Measurements from ENCODE around the gene ALK. TPM values are rescaled to one million over a fixed set of nuclear protein-coding genes. Genes with fewer than 3 reads are reported as not detected.
"Not testable (repeated sequence)": the region's sequence is repeated elsewhere in the genome, so short reads cannot be mapped to it uniquely, and the experiment has no call there.

ALK gene
- total RNA-seq, 2 experiments from 2014 or later: not detected

DNA sequence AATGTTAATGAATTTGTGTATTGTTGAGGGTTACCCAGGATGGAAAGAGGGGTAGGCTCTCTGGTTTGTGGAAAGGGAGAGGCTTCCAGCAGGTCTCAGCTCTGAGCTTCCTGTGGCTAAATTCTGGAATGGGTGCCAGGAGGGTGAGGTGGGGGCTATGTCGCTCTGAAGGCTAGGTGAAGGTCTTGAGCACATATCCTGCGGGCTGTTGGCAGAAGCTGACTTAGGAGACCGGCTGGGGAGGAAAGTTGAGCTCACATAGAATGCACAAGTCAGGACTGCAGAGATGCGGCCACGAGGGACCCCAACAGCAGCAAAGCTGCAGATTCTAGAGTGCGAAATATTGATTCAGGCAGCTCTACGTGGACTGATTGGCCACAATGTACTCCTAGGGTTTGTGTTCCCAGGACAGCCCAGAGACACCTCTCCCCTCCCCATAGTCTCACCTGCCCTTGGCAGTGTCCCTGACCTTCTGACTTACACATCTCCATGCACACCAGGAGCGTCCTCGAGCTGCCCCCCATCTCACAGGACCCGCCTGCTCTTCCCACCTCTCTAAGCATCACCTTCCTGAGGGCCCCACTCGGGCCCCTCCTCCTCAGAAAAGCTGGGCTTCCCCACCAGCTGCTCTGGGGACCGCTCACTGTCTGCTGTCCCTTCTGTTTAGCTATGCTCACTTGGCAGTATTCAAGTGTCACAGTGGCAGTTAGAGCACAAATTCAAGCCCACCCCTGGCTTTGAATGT lies 72.6 kb downstream of the ALK start:
- POLR2A ChIA-PET: no interaction called here
- H3K4me1 Mint-ChIP-seq: no peaks in the 10 kb centered on the region
- ATAC-seq (ENCODE audit: low read depth): no peak
- no peak overlapping the region for H3K27ac Mint-ChIP-seq
- H3K27me3 Mint-ChIP-seq: peaks cover under 1% of the 10 kb centered on the region
- DNase-seq: no peak
- no peak overlapping the region for H3K4me3 Mint-ChIP-seq
- no peaks in the 10 kb centered on the region for H3K9me3 Mint-ChIP-seq
- H3K36me3 Mint-ChIP-seq: no peaks in the 10 kb centered on the region

DNA sequence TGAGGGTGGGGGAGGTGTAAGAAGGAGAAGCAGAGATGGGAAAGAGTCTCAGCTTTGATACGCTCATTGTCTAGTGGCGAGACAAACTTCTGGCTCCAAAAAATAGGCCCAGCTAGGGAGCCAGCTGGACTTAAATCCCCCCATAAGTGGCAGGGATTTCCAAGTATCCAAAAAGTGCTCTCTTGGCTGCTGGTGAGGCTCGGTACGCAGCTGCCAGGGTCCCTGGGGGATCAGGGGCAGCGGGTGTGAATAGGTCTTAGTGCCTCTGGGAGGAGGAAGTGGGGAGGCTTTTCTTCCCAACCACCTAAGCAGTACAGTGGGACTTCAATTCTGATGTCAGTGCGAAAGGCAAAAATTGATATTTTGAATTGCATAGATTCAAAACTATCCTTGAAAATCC lies 73.5 kb downstream of the ALK start:
- Mint-ChIP-seq H3K4me3 (no peak overlapping the region), H3K36me3 (no peaks in the 10 kb centered on the region), H3K9me3 (no peaks in the 10 kb centered on the region), H3K27me3 (no peaks in the 10 kb centered on the region), H3K27ac (no peak overlapping the region), H3K4me1 (no peaks in the 10 kb centered on the region)
- POLR2A ChIA-PET: no interaction called here
- no peak for ATAC-seq (ENCODE audit: low read depth)
- no peak for DNase-seq

DNA sequence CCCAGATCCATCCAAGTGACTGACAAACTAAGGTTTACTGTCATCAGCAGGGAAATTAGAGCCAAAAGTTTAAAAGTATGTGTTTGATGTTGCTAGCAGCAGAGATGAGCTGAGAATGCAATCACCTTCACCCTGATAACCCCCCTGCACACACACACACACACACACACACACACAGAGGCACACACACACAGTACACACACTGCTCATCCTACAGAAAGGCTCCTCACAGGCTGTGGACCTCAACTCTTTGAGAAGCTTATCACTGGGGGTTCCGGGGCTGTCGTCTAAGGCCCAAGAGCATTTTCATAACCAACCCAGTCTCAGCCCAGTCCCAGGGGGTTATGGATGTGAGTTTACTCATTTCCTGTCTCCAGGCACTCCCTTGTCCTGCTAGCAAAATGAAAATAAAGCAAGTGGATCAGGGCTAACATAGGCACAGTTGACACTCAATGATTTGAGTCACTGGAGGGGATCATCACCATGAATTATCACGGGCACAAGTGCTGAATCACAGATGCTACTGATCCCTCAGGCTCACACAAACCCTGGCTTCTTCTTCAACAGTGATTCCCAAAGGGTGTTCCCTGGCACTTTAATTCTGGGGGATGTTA lies 76.6 kb downstream of the ALK start:
- POLR2A ChIA-PET: no interaction called here
- Mint-ChIP-seq H3K36me3 (no peaks in the 10 kb centered on the region), H3K9me3 (no peaks in the 10 kb centered on the region), H3K4me3 (no peak overlapping the region), H3K27ac (no peak overlapping the region), H3K27me3 (peaks cover 3% of the 10 kb centered on the region), H3K4me1 (no peaks in the 10 kb centered on the region)
- no peak for ATAC-seq (ENCODE audit: low read depth)
- no peak for DNase-seq

DNA sequence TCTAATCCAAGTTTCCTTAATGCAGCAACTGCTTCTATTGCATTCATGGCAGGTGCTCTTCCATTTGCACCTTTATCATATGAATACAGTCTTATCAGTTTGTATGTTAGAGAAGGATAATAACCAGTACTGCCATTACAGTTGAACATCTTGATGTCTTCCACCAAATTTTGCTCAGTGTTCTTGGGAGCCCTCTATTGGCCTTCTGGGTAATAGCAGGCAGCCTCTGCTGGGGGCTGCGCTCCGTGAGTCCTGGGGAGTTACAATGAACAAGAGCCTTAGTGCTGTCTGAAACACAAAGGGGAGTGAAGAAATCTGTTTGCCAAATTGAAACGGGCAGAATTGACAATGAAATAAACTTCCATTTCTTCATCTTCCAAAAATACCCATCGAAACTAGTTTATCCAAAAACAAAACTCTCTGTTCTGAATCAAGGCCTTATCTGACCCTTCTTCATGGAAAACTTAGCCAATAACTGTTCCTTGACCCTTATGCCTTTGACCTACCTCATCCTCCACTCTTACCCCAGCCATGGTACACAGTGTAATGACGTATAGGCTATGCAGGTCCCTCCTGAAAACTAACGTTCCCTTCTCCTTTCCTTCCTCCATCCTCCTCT lies 79.9 kb downstream of the ALK start:
- Mint-ChIP-seq H3K27ac (no peak overlapping the region), H3K36me3 (no peaks in the 10 kb centered on the region), H3K4me1 (no peaks in the 10 kb centered on the region), H3K27me3 (peaks cover 3% of the 10 kb centered on the region), H3K4me3 (no peak overlapping the region), H3K9me3 (peaks cover 2% of the 10 kb centered on the region)
- POLR2A ChIA-PET: no interaction called here
- no peak for DNase-seq
- no peak for ATAC-seq (ENCODE audit: low read depth)

DNA sequence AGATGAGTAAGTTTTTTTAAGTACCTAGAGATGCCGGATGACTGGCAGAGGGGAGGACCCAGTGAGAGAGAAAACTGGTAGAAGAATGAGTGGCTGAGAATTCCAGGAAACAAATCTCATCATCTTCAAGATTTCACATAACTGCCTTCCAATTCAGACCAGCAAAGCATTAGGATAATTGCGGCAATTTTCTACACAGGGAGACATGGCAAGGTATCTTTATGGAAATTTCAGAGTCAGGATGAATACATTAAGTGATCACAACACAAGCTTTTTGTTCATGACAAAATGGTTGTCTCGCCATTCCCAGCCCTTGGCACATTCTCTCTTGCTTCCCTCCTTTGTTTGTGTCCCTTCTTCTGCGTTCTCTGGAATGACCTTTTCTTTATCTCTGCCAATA lies 82.1 kb downstream of the ALK start:
- Mint-ChIP-seq H3K36me3 (no peaks in the 10 kb centered on the region), H3K4me3 (no peak overlapping the region), H3K27ac (no peak overlapping the region), H3K9me3 (peaks cover 2% of the 10 kb centered on the region), H3K27me3 (peaks cover 3% of the 10 kb centered on the region), H3K4me1 (no peaks in the 10 kb centered on the region)
- ATAC-seq (ENCODE audit: low read depth) (no peak), DNase-seq (no peak)
- POLR2A ChIA-PET: no interaction called here

DNA sequence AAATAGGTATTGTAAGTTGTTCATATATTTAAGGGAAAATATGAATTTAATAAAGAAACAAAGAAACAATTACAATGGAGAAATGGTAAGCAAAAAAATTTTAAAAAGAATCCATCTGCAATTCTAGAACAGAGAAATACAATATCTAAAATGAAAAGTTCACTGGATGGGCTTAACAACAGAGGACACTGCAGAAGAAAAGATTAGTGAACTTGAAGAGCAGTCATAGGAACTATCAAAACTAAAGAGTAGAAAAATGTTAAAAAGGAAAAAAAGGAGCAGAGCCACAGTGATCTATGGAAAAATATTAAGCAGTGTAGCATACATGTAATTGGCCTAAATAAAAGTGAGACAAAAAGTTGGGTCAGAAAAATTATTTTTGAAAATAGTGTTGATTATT lies 83.5 kb downstream of the ALK start:
- POLR2A ChIA-PET: no interaction called here
- Mint-ChIP-seq H3K36me3 (no peaks in the 10 kb centered on the region), H3K27ac (no peak overlapping the region), H3K9me3 (peaks cover 2% of the 10 kb centered on the region), H3K4me1 (no peaks in the 10 kb centered on the region), H3K27me3 (peaks cover 3% of the 10 kb centered on the region), H3K4me3 (no peak overlapping the region)
- DNase-seq (no peak), ATAC-seq (ENCODE audit: low read depth) (no peak)

DNA sequence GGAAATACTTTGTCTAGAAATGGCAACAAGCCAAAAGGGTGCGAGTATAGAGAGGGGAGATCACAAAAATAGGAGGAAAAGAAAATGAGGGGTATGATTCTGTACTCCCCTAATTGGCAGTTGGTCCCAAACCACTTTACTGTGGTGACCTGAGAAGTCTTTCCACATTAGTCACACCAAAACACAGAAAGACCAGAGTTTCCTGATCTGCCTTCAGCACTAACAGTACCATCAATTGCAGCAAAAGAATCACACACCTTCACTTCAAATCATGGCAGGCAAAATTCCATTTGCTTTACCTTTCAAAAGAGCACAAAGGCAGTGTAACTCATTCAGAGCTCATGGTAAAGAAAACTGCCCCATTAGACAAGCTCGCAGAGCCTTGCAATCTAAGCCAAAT lies 86.8 kb downstream of the ALK start:
- Mint-ChIP-seq H3K27me3 (no peaks in the 10 kb centered on the region), H3K4me1 (no peaks in the 10 kb centered on the region), H3K4me3 (no peak overlapping the region), H3K27ac (no peak overlapping the region), H3K36me3 (no peaks in the 10 kb centered on the region), H3K9me3 (peaks cover 2% of the 10 kb centered on the region)
- DNase-seq (no peak), ATAC-seq (ENCODE audit: low read depth) (no peak)
- POLR2A ChIA-PET: no interaction called here

DNA sequence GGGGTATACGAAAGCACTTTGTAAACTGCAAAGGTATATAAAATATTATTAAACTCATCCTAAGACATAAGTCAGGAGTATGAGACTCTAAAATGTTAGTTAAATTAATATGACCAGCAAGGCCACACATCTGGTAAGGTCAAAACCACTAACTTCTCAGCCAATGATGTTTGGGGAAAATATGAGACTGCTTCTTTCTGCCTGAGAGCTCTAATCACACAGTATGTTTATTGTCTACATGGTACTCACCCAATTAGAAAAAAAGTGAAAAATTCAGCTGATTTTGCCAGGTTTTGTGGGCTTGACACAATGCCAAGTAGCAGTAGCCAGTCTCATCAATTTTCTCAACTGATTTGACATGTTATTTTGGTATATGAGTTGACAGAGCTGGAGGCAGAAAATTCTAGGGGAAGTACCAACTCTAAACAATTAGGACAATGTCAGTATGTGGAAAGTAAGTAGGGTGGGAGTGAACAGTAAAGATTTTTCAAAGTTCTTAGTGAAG lies 87.3 kb downstream of the ALK start:
- peaks cover 2% of the 10 kb centered on the region for H3K9me3 Mint-ChIP-seq
- no peaks in the 10 kb centered on the region for H3K36me3 Mint-ChIP-seq
- DNase-seq (no peak), ATAC-seq (ENCODE audit: low read depth) (no peak)
- H3K27me3 Mint-ChIP-seq: no peaks in the 10 kb centered on the region
- H3K27ac Mint-ChIP-seq: no peak overlapping the region
- POLR2A ChIA-PET: no interaction called here
- no peak overlapping the region for H3K4me3 Mint-ChIP-seq
- H3K4me1 Mint-ChIP-seq: no peaks in the 10 kb centered on the region

DNA sequence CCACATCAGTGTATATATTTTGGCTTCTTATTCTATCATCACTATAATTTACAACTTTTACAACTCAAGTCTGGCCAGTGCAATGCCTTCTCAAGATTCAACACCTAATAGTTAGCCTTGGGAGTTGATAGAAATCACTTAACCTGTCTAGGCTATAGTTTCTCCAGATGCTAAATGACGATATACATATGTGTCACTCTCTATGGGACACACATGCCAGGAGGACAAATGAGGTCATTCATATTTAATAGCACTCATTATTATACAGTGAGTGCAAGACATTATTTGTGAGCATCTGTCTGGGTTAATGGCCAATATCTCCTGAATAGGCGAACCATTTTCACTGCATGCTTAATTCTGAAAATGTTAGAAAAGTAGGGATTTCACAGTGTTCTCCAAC lies 89.8 kb downstream of the ALK start:
- no peak for DNase-seq
- no peak overlapping the region for H3K4me3 Mint-ChIP-seq
- no peaks in the 10 kb centered on the region for H3K36me3 Mint-ChIP-seq
- POLR2A ChIA-PET: no interaction called here
- no peak overlapping the region for H3K27ac Mint-ChIP-seq
- H3K4me1 Mint-ChIP-seq: no peaks in the 10 kb centered on the region
- ATAC-seq (ENCODE audit: low read depth): no peak
- H3K9me3 Mint-ChIP-seq: no peaks in the 10 kb centered on the region
- no peaks in the 10 kb centered on the region for H3K27me3 Mint-ChIP-seq

DNA sequence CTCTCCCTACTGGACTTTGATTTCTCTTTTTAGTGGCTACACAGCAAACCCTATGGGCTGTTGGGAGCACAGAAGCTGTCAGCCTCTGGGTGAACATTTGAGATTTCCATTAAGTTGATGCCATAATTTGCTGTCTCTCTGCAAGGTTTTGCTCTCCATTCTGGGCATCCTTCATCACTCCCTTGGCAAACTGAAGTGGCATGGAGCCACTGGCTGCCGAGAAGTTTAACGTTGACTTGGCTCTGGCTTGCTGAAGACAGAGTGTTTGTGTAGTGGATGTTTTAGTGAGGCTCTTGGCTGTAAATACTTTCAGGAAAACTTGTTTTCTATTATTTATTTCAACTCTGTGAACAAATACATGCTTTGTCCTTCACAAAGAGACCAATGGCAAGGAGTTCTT lies 91.5 kb downstream of the ALK start:
- H3K4me1 Mint-ChIP-seq: no peaks in the 10 kb centered on the region
- no peak for ATAC-seq (ENCODE audit: low read depth)
- H3K36me3 Mint-ChIP-seq: no peaks in the 10 kb centered on the region
- DNase-seq: no peak
- H3K27me3 Mint-ChIP-seq: no peaks in the 10 kb centered on the region
- H3K9me3 Mint-ChIP-seq: no peaks in the 10 kb centered on the region
- no peak overlapping the region for H3K4me3 Mint-ChIP-seq
- H3K27ac Mint-ChIP-seq: no peak overlapping the region
- POLR2A ChIA-PET: no interaction called here

DNA sequence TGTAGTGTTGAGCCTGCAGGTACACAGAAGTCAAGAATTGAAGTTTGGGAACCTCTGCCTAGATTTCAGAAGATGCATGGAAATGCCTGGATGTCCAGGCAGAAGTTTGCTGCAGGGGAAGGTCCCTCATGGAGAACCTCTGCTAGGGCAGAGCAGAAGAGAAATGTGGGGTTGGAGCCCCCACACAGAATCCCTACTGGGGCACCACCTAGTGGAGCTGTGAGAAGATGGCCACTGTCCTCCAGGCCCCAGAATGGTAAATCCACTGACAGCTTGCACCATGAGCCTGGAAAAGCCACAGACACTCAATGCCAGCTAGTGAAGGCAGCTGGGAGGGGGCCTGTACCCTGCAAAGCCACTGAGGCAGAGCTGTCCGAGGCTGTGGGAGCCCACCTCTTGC lies 97.2 kb downstream of the ALK start:
- DNase-seq; H3K4me3 Mint-ChIP-seq; POLR2A ChIA-PET; H3K36me3 Mint-ChIP-seq; H3K27me3 Mint-ChIP-seq; ATAC-seq (ENCODE audit: low read depth); H3K4me1 Mint-ChIP-seq; H3K9me3 Mint-ChIP-seq; H3K27ac Mint-ChIP-seq: not testable (repeated sequence)

DNA sequence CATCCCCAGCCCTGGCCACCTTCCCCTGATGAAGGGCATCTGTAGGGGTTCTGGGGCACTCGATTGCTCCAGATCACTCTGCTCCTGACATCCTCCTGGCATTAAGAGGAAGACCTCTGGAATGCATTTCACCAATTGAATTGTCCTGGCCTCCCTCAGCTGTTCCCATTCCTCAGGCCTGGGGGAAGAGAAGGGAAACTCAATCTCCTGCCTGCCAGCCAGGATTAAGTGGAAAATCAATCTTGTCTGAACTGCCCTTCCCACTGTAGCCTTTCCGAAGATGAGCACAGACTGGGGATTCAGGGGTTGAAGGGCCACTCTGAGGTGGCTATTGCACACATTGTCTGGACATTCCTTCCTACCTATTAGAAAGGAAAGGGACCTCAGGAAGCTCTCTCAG lies 99.8 kb downstream of the ALK start:
- POLR2A ChIA-PET: no interaction called here
- H3K4me1 Mint-ChIP-seq: no peaks in the 10 kb centered on the region
- DNase-seq (no peak), ATAC-seq (ENCODE audit: low read depth) (no peak)
- no peak overlapping the region for H3K4me3 Mint-ChIP-seq
- H3K9me3 Mint-ChIP-seq: no peaks in the 10 kb centered on the region
- peaks cover 2% of the 10 kb centered on the region for H3K27me3 Mint-ChIP-seq
- H3K27ac Mint-ChIP-seq: no peak overlapping the region
- no peaks in the 10 kb centered on the region for H3K36me3 Mint-ChIP-seq

DNA sequence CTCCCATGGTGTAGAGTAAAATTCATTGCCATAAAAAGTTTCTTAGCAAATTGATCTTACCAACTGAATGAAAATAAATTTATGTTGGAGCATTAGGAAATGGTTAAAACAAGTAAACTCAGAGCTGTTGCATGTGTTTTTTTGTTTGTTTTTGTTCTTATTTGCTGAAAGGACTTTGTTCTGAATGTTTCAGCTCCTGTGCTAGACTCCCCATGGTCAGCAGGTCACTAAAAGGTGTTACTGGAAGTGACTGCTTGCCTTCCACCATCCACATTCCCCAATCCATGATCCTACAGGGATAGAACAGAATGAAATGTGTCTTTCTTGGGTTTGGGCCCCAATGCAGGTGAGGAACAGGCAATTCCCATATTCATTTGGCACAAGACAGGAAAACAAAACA lies 101.8 kb downstream of the ALK start:
- H3K36me3 Mint-ChIP-seq: no peaks in the 10 kb centered on the region
- DNase-seq (no peak), ATAC-seq (ENCODE audit: low read depth) (no peak)
- H3K4me1 Mint-ChIP-seq: no peaks in the 10 kb centered on the region
- H3K4me3 Mint-ChIP-seq: no peak overlapping the region
- H3K27ac Mint-ChIP-seq: no peak overlapping the region
- POLR2A ChIA-PET: no interaction called here
- peaks cover 5% of the 10 kb centered on the region for H3K27me3 Mint-ChIP-seq
- H3K9me3 Mint-ChIP-seq: no peaks in the 10 kb centered on the region
